ENCODE measurements around the gene LGALS4. TPM values are rescaled to one million over a fixed set of nuclear protein-coding genes. Genes with fewer than 3 reads are reported as not detected.
"Not testable (repeated sequence)": the region's sequence is repeated elsewhere in the genome, so short reads cannot be mapped to it uniquely, and the experiment has no call there.

Gene LGALS4
- total RNA-seq, 1 donor from 2014 or later = 4.5 TPM

DNA sequence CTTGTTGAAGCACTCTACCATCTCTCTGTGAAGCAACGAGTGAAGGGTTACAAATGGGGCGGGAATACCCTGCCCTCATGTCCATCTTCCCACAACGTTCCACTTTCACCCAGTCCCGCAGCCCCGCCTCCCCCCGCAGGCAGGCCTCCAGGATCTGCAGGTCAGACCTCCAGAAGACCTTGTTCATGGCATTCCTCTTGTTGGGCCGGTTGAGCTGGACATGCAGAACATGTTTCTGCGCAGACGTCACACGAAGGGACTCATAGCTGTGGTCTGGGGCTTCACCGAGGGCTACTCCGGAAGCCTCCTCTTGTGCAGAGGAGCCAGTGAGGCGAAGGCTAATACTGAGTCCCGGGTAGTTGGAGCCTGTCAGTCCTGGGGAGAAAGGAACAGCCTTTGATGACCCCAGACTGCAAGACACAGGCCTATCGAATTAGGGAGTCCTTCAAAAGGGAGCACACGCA is 18.4 kb upstream of the LGALS4 start:
- Mint-ChIP-seq H3K4me1 (peaks cover 31% of the 10 kb centered on the region), H3K27ac (peak overlapping the region; percentile 95), H3K4me3 (peak overlapping the region; percentile 94), H3K27me3 (no peaks in the 10 kb centered on the region), H3K9me3 (no peaks in the 10 kb centered on the region), H3K36me3 (ENCODE audit: low read depth) (peaks cover 56% of the 10 kb centered on the region)
- TF ChIP-seq, protein P1, sequence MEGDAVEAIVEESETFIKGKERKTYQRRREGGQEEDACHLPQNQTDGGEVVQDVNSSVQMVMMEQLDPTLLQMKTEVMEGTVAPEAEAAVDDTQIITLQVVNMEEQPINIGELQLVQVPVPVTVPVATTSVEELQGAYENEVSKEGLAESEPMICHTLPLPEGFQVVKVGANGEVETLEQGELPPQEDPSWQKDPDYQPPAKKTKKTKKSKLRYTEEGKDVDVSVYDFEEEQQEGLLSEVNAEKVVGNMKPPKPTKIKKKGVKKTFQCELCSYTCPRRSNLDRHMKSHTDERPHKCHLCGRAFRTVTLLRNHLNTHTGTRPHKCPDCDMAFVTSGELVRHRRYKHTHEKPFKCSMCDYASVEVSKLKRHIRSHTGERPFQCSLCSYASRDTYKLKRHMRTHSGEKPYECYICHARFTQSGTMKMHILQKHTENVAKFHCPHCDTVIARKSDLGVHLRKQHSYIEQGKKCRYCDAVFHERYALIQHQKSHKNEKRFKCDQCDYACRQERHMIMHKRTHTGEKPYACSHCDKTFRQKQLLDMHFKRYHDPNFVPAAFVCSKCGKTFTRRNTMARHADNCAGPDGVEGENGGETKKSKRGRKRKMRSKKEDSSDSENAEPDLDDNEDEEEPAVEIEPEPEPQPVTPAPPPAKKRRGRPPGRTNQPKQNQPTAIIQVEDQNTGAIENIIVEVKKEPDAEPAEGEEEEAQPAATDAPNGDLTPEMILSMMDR (IDR thresholded peaks at IDR 0.05) = no peak
- intact Hi-C loops (cut with micrococcal nuclease) = loop anchor here (1.0 to 5.0 kb wide), 9 partner anchors 19 to 184 kb away; partner anchors contain the start of genes ACTN4, MRPS12, NFKBIB and RINL
- CTCF ChIA-PET = interaction anchor here (1.0 to 1.7 kb wide), 5 partner anchors 18 to 99 kb away, joined by 3 to 12 read pairs (median 5); partner anchors contain the start of genes HNRNPL, MRPS12 and SARS2
- ATAC-seq (ENCODE audit: low read depth) (peak; percentile 42), DNase-seq (no peak)
- POLR2A ChIA-PET = interaction anchor here (0.6 to 7.7 kb wide), 22 partner anchors 10 to 926 kb away, joined by 3 to 118 read pairs (median 7); partner anchors contain the start of genes ACTN4, FAM98C, HNRNPL and NFKBIB

DNA sequence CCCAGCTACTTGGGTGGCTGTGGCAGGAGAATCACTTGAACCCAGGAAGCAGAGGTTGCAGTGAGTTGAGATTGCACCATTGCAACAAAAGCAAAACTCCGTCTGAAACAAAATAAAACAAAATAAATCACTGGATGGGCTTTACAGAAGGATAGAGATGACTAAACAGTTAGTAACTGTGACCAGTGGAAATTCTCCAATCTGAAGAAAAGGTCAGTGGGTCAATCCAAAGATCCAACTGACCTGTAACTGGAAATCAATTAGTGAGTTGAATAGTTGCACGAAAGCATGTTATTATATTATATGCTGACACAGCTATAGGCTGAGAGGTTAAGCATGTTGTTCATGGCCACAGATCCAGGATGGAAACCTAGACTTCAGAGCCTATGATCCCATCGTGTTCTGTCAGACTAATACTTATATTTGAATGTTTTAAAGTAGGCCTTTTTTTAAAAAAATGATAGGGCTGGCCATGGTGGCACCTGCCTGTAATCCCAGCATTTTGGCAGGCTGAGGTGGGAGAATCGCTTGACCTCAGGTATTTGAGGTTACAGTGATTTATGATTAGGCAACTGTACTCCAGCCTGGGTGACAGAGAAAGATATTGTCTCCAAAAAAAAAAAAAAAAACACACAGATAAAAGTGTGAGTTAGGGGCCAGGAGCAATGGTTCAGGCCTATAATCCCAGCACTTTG is 17.4 kb upstream of the LGALS4 start:
- TF ChIP-seq, protein P1 (IDR thresholded peaks at IDR 0.05) = no peak
- peak overlapping the region; percentile 94 for H3K4me3 Mint-ChIP-seq
- no peak overlapping the region for H3K27ac Mint-ChIP-seq
- no peaks in the 10 kb centered on the region for H3K9me3 Mint-ChIP-seq
- intact Hi-C loops (cut with micrococcal nuclease) = loop anchor here (2.0 to 5.0 kb wide), 3 partner anchors 49 to 93 kb away; partner anchors contain the start of gene RINL
- peaks cover 31% of the 10 kb centered on the region for H3K4me1 Mint-ChIP-seq
- ChIA-PET POLR2A (interaction anchor here (0.6 to 7.7 kb wide), 4 partner anchors 19 to 65 kb away, joined by 7 to 118 read pairs (median 24); partner anchors contain the start of gene HNRNPL), CTCF (no interaction called here)
- peaks cover 54% of the 10 kb centered on the region for H3K36me3 Mint-ChIP-seq (ENCODE audit: low read depth)
- H3K27me3 Mint-ChIP-seq = no peaks in the 10 kb centered on the region
- DNase-seq (no peak), ATAC-seq (ENCODE audit: low read depth) (no peak)

DNA sequence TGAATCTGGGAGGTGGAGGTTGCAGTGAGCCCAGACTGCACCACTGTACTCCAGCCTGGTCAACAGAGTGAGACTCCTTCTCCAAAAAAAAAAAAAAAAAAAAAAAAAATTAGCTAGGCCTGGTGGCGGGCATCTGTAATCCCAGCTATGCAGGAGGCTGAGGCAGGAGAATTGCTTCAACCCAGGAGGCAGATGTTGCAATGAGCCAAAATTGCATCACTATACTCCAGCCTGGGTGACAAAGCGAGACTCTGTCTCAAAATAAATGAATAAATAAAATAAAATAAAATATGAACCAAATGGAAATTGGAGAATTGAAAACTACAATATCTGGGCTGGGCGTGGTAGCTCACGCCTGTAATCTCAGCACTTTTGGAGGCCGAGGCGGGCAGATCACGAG is 16.5 kb upstream of the LGALS4 start:
- ATAC-seq (ENCODE audit: low read depth); H3K27me3 Mint-ChIP-seq; H3K4me3 Mint-ChIP-seq; H3K9me3 Mint-ChIP-seq; intact Hi-C loops (cut with micrococcal nuclease); DNase-seq; H3K27ac Mint-ChIP-seq; CTCF ChIA-PET: not testable (repeated sequence)
- Mint-ChIP-seq H3K36me3 (ENCODE audit: low read depth) (peaks cover 61% of the 10 kb centered on the region), H3K4me1 (peaks cover 31% of the 10 kb centered on the region)
- POLR2A ChIA-PET = interaction anchor here (0.7 to 7.7 kb wide), 3 partner anchors 20 to 106 kb away, joined by 3 to 118 read pairs (median 5); partner anchors contain the start of gene HNRNPL

DNA sequence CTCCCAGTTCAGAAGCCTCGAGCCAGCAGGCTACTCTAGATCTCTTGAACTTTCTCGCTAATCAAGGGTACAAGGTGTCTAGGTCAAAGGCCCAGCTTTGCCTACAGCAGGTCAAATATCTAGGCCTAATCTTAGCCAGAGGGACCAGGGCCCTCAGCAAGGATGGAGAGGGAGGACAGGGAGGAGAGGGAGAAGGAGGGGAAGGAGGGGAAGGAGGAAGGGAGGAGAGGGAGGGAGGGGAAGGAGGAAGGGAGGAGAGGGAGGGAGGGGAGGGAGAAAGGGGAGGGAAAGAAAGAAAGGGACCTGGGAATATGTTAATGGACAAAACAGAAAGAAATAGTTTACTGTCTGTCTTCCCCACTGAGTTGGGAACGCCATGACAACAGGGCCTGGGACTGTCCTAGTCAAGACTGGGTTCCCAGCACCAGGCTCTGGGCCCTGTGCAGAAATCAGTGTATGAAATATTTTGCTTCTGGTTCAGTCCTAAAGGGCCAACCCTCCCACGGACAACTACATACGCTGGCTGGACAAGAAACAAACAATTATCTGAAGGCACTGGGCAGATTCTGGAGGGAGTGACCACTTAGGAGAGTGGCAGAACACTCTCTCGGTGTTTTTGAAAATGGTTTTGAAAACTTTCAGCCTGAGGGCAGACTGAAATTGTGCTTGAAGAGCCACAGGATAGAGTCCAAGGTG is 14.3 kb upstream of the LGALS4 start:
- DNase-seq (no peak), ATAC-seq (ENCODE audit: low read depth) (no peak)
- Mint-ChIP-seq H3K4me1 (peaks cover 27% of the 10 kb centered on the region), H3K9me3 (no peaks in the 10 kb centered on the region), H3K36me3 (ENCODE audit: low read depth) (peaks cover 78% of the 10 kb centered on the region), H3K4me3 (no peak overlapping the region), H3K27ac (no peak overlapping the region), H3K27me3 (no peaks in the 10 kb centered on the region)
- ChIA-PET CTCF (no interaction called here), POLR2A (no interaction called here)
- TF ChIP-seq, protein P1 (IDR thresholded peaks at IDR 0.05) = no peak
- intact Hi-C loops (cut with micrococcal nuclease) = no loop called here

DNA sequence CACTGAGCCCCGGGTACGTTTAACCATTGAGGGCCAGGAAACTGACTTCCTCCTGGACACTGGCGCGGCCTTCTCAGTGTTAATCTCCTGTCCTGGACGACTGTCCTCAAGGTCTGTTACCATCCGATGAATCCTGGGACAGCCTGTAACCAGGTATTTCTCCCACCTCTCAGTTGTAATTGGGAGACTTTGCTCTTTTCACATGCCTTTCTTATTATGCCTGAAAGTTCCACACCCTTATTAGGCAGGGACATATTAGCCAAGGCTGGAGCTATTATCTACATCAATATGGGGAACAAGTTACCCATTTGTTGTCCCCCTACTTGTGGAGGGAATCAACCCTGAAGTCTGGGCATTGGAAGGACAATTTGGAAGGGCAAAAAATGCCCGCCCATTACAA is 13.2 kb upstream of the LGALS4 start:
- CTCF ChIA-PET; POLR2A ChIA-PET; DNase-seq; H3K4me3 Mint-ChIP-seq; intact Hi-C loops (cut with micrococcal nuclease); H3K27me3 Mint-ChIP-seq; H3K9me3 Mint-ChIP-seq; ATAC-seq (ENCODE audit: low read depth); H3K27ac Mint-ChIP-seq: not testable (repeated sequence)
- peaks cover 74% of the 10 kb centered on the region for H3K36me3 Mint-ChIP-seq (ENCODE audit: low read depth)
- peaks cover 20% of the 10 kb centered on the region for H3K4me1 Mint-ChIP-seq

DNA sequence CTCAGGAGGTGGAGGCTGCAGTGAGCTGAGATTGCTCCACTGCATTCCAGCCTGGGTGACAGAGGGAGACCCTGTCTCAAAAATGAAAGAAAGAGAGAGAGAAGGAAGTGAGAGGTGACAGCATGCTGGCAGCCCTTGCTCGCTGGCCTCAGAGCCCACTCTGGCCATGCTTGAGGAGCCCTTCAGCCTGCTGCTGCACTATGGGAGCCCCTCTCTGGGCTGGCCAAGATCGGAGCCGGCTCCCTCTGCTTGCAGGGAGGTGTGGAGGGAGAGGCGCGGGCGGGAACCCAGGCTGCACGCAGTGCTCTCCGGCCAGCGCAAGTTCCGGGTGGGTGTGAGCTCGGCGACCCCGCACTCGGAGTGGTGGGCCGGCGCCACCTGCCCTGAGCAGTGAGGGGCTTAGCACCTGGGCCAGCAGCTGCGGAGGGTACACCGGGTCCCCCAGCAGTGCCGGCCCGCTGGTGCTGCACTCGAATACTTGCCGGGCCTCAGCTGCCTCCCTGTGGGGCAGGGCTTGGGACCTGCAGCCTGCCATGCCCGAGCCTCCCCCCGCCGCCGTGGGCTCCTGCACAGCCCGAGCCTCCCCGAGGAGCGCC is 8.6 kb upstream of the LGALS4 start:
- H3K4me3 Mint-ChIP-seq; intact Hi-C loops (cut with micrococcal nuclease); CTCF ChIA-PET; H3K27ac Mint-ChIP-seq; H3K27me3 Mint-ChIP-seq; H3K9me3 Mint-ChIP-seq; ATAC-seq (ENCODE audit: low read depth); DNase-seq; H3K4me1 Mint-ChIP-seq: not testable (repeated sequence)
- peaks cover 70% of the 10 kb centered on the region for H3K36me3 Mint-ChIP-seq (ENCODE audit: low read depth)
- POLR2A ChIA-PET = interaction anchor here (0.7 to 1.1 kb wide), 2 partner anchors 11 to 201 kb away, joined by 3 to 5 read pairs; partner anchors contain the start of gene ECH1
